ENCODE measurements around the gene SLC25A5. TPM values are rescaled to one million over a fixed set of nuclear protein-coding genes. Genes with fewer than 3 reads are reported as not detected.
"Not testable (repeated sequence)": the region's sequence is repeated elsewhere in the genome, so short reads cannot be mapped to it uniquely, and the experiment has no call there.

Gene SLC25A5
- total RNA-seq, 4 donors from 2014 or later, result 165 to 302 (median 209) TPM

DNA sequence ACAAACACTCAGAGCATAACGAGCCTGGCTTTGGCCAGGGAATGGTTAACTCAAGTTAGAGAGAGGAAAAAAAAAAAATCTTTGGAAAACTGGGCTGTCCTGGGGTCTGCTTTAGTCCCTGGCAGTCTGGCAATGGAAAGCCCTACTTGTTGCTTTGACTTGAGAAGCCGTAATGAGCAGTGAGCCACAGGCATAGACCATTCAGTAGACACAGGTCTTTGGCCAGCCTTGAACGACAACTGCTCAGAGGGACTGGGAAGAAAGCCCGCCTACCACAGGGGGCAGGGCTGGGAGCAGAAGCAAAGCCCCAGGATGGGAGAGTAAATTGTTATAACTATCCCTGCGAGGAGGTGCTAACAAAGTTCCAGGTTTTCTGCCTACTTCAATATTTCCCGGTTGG is 43.2 kb upstream of the SLC25A5 start:
- 52% methylated on average over 6 of the region's 6 CpGs; no CpG with 5 or more reads in 1 of the 2 donors for WGBS, 2 donors (ENCODE audit: low coverage in 1 of 2)
- no peak overlapping the region for H3K4me3 ChIP-seq
- no peak for ATAC-seq

DNA sequence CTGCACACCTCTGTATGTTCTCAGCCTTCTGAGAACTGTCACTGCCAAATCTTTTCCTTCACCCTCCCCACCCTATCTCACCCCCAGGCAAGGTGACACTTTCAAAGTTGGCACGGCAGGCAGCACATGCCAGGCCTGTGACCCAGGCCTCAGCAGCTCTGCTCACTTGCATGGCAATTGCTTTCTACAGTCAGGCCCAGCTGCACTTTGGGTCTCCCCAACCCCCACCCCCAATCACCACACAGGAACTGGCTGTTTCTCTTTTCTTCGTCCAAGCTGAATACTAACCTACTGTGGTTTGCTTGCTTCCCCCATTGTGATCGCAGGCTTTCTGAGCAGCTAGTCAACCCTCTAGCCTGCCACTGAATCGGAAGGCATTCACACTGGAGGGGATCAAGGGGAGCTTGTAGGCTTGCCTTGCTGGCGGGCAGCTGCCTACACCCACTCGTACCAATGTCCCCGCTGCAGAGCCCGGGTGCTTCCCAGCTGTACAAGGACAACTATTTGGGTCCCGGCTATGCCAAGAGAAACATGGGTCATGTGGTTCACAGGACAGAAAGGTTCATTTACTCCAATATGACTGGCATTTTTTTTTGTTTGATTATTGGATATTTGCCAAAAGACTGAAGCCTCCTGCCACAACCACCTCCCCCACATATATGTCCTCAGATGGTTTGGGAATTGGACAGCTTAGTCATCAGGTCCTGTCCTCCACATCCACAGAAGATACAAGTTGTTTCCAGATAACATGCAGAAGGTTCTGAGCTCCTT is 41.0 kb upstream of the SLC25A5 start:
- WGBS, 2 donors (ENCODE audit: low coverage in 1 of 2), result 42 to 78% methylated on average over 3 to 6 of the region's 9 CpGs
- Histone ChIP-seq H3K36me3 (peaks cover 0 to 3% of the 10 kb centered on the region in 2 donors), H3K27me3 (no peaks in the 10 kb centered on the region), H3K4me1 (no peaks in the 10 kb centered on the region), H3K4me3 (no peak overlapping the region), H3K27ac (no peak overlapping the region), H3K9me3 (no peaks in the 10 kb centered on the region)
- TF ChIP-seq POLR2AphosphoS5 (IDR thresholded peaks at IDR 0.05) (no peak), POLR2A (IDR thresholded peaks at IDR 0.05) (no peak), EP300 (IDR thresholded peaks at IDR 0.05) (no peak)
- TF ChIP-seq, protein P1, sequence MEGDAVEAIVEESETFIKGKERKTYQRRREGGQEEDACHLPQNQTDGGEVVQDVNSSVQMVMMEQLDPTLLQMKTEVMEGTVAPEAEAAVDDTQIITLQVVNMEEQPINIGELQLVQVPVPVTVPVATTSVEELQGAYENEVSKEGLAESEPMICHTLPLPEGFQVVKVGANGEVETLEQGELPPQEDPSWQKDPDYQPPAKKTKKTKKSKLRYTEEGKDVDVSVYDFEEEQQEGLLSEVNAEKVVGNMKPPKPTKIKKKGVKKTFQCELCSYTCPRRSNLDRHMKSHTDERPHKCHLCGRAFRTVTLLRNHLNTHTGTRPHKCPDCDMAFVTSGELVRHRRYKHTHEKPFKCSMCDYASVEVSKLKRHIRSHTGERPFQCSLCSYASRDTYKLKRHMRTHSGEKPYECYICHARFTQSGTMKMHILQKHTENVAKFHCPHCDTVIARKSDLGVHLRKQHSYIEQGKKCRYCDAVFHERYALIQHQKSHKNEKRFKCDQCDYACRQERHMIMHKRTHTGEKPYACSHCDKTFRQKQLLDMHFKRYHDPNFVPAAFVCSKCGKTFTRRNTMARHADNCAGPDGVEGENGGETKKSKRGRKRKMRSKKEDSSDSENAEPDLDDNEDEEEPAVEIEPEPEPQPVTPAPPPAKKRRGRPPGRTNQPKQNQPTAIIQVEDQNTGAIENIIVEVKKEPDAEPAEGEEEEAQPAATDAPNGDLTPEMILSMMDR (IDR thresholded peaks at IDR 0.05), result no peak
- no peak for ATAC-seq

More for the DNA sequence above, 43.2 kb upstream of the SLC25A5 start:
- H3K27ac ChIP-seq, result no peak overlapping the region
- no peaks in the 10 kb centered on the region for H3K4me1 ChIP-seq
- no peaks in the 10 kb centered on the region for H3K9me3 ChIP-seq
- no peaks in the 10 kb centered on the region for H3K27me3 ChIP-seq
- H3K36me3 ChIP-seq, result no peaks in the 10 kb centered on the region
- TF ChIP-seq, protein P1 (IDR thresholded peaks at IDR 0.05), result no peak
- TF ChIP-seq POLR2A (IDR thresholded peaks at IDR 0.05) (no peak), POLR2AphosphoS5 (IDR thresholded peaks at IDR 0.05) (no peak), EP300 (IDR thresholded peaks at IDR 0.05) (no peak)

DNA sequence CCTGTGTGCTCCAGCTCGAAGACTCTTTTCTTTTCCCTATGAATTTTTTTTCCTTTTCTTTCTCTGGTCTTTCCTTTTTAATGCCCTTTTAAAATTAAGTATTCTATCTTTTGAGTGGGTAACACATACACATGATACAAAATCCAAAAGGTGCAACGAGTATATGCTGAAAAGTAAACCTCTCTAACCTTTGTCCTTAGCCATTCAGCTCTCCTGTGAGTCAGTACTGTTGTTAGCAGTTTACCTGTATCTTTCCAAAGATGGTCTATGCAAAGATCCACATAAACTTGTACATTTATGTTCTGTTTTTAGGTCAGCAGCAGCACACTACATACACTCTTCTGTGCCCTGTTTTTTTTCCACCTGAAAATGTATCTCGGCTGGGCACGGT is 40.5 kb upstream of the SLC25A5 start:
- peaks cover 0 to 3% of the 10 kb centered on the region in 2 donors for H3K36me3 ChIP-seq
- no peak overlapping the region for H3K4me3 ChIP-seq
- H3K27me3 ChIP-seq, result no peaks in the 10 kb centered on the region
- WGBS, 2 donors (ENCODE audit: low coverage in 1 of 2), result 40 to 81% methylated on average over 1 to 2 of the region's 4 CpGs
- H3K4me1 ChIP-seq, result no peaks in the 10 kb centered on the region
- ATAC-seq, result no peak
- no peak overlapping the region for H3K27ac ChIP-seq
- TF ChIP-seq POLR2AphosphoS5 (IDR thresholded peaks at IDR 0.05), result no peak
- no peak for TF ChIP-seq POLR2A (IDR thresholded peaks at IDR 0.05)
- TF ChIP-seq, protein P1 (IDR thresholded peaks at IDR 0.05), result no peak
- no peak for TF ChIP-seq EP300 (IDR thresholded peaks at IDR 0.05)
- H3K9me3 ChIP-seq, result no peaks in the 10 kb centered on the region

DNA sequence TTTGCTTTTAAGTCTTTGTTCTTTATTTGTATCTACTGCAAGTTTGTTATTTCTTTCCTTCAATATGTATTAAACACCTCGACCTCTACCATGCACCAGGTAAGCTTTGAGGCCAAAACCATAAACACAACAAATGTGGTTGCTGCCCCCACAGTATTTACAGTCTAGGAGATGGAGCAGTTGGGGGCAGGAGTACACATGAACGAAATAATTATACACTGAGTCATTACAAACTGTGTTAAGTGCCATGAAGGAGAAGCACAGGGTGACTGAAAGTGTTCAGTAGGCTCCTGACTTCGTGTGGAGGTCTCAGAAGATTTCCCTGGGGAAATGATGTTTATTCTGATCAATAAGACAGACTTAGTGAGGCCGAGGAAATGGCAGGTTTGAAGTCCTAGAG is 38.8 kb upstream of the SLC25A5 start:
- WGBS, 2 donors (ENCODE audit: low coverage in 1 of 2), result 56 to 100% methylated on average over 1 to 3 of the region's 4 CpGs
- no peak for TF ChIP-seq EP300 (IDR thresholded peaks at IDR 0.05)
- TF ChIP-seq, protein P1 (IDR thresholded peaks at IDR 0.05), result no peak
- TF ChIP-seq POLR2A (IDR thresholded peaks at IDR 0.05), result no peak
- TF ChIP-seq POLR2AphosphoS5 (IDR thresholded peaks at IDR 0.05), result no peak

DNA sequence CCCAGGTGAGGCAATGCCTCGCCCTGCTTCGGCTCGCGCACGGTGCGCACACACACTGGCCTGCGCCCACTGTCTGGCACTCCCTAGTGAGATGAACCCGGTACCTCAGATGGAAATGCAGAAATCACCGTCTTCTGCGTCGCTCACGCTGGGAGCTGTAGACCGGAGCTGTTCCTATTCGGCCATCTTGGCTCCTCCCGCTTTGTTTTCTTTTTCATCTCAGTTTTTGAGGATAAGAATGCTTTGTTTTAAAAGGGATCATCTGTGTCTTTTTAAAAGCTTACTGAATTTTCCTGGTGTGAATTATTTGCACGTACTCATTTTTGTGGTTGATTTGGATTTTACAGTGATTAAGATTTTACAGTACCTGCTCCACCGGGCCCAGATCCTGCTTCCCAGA is 26.9 kb upstream of the SLC25A5 start:
- WGBS, 2 donors (ENCODE audit: low coverage in 1 of 2), result 72% methylated on average over 2 of the region's 17 CpGs; no CpG with 5 or more reads in 1 of the 2 donors
- H3K36me3 ChIP-seq, H3K27me3 ChIP-seq, H3K27ac ChIP-seq, H3K4me1 ChIP-seq, H3K9me3 ChIP-seq, H3K4me3 ChIP-seq, ATAC-seq: not testable (repeated sequence)

More for the DNA sequence above, 38.8 kb upstream of the SLC25A5 start:
- Histone ChIP-seq H3K27me3 (no peaks in the 10 kb centered on the region), H3K4me3 (no peak overlapping the region), H3K27ac (no peak overlapping the region), H3K4me1 (no peaks in the 10 kb centered on the region), H3K36me3 (peaks cover 0 to 3% of the 10 kb centered on the region in 2 donors), H3K9me3 (no peaks in the 10 kb centered on the region)
- no peak for ATAC-seq
